ENCODE results near the gene GATB.

The GATB gene

GRCh38 chr4:151745481-151746231 is 15.2 kb downstream of the GATB start:
- DNase-seq (ENCODE audit: low spot score) = no peak
- no peak overlapping the region for H3K4me3 ChIP-seq (ENCODE audit: low read length in 2 of 2)
- no peak overlapping the region for H2BK120ac ChIP-seq (ENCODE audit: low read depth, low read length)
- no peak overlapping the region for H3K4me2 ChIP-seq (ENCODE audit: insufficient read depth, low read length, poor library complexity, severe bottlenecking)
- peaks cover 0 to 6% of the 10 kb centered on the region in 2 donors for H3K4me1 ChIP-seq (ENCODE audit: control insufficient read depth in 2 of 2, insufficient read depth in 1 of 2, low read depth in 1 of 2, low read length in 2 of 2)
- no peaks in the 10 kb centered on the region for H3K27me3 ChIP-seq (ENCODE audit: control insufficient read depth in 3 of 3, insufficient read depth in 3 of 3, low read depth in 1 of 3, low read length in 3 of 3)
- H2BK5ac ChIP-seq (ENCODE audit: low read length) = no peak overlapping the region
- H2AK5ac ChIP-seq (ENCODE audit: low read depth, low read length) = no peak overlapping the region
- H3K27ac ChIP-seq (replicated peaks; ENCODE audit: low read length) = no peak overlapping the region
- no peak overlapping the region for H2BK12ac ChIP-seq (ENCODE audit: low read length)
- no peak overlapping the region for H4K8ac ChIP-seq (ENCODE audit: low read depth, low read length)
- no peak overlapping the region for H2AFZ ChIP-seq (ENCODE audit: low read length)
- no peak overlapping the region for H3K18ac ChIP-seq (ENCODE audit: low read length)
- H3K14ac ChIP-seq (ENCODE audit: low read length) = no peak overlapping the region
- no peak overlapping the region for H3K9ac ChIP-seq (ENCODE audit: low read depth, low read length, poor library complexity)
- H3K79me1 ChIP-seq (ENCODE audit: low read depth, low read length) = no peaks in the 10 kb centered on the region
- H3K36me3 ChIP-seq (replicated peaks in 1 of 2; ENCODE audit: control insufficient read depth in 2 of 2, insufficient read depth in 2 of 2, low read length in 2 of 2) = no peaks in the 10 kb centered on the region
- H3K23ac ChIP-seq (ENCODE audit: low read depth, low read length, poor library complexity) = no peak overlapping the region
- no peak overlapping the region for H4K91ac ChIP-seq (ENCODE audit: low read depth, low read length, poor library complexity)
- no peak overlapping the region for H3K4ac ChIP-seq (ENCODE audit: low read length)
- no CpG with 5 or more reads among the region's 5 CpGs for WGBS, 2 donors (ENCODE audit: extremely low coverage in 2 of 2, insufficient read length in 2 of 2, insufficient replicate concordance in 1 of 2)
- H3K9me3 ChIP-seq (replicated peaks in 1 of 2; ENCODE audit: control insufficient read depth in 2 of 2, insufficient read depth in 1 of 2, low read depth in 1 of 2, low read length in 2 of 2) = no peaks in the 10 kb centered on the region
- H2BK15ac ChIP-seq (ENCODE audit: low read length) = no peak overlapping the region

- H3K27ac ChIP-seq (replicated peaks; ENCODE audit: low read length) = no peak overlapping the region
- no peaks in the 10 kb centered on the region for H3K9me3 ChIP-seq (replicated peaks in 1 of 2; ENCODE audit: control insufficient read depth in 2 of 2, insufficient read depth in 1 of 2, low read depth in 1 of 2, low read length in 2 of 2)
- H3K36me3 ChIP-seq (replicated peaks in 1 of 2; ENCODE audit: control insufficient read depth in 2 of 2, insufficient read depth in 2 of 2, low read length in 2 of 2) = no peaks in the 10 kb centered on the region
- no peak overlapping the region for H2AK5ac ChIP-seq (ENCODE audit: low read depth, low read length)
- H3K79me1 ChIP-seq (ENCODE audit: low read depth, low read length) = no peaks in the 10 kb centered on the region
- no peak overlapping the region for H3K18ac ChIP-seq (ENCODE audit: low read length)
- DNase-seq (ENCODE audit: low spot score) = no peak
- H3K14ac ChIP-seq (ENCODE audit: low read length) = no peak overlapping the region
- no peaks in the 10 kb centered on the region for H3K27me3 ChIP-seq (ENCODE audit: control insufficient read depth in 3 of 3, insufficient read depth in 3 of 3, low read depth in 1 of 3, low read length in 3 of 3)
- H3K4ac ChIP-seq (ENCODE audit: low read length) = no peak overlapping the region
- H4K8ac ChIP-seq (ENCODE audit: low read depth, low read length) = no peak overlapping the region
- WGBS, 2 donors (ENCODE audit: extremely low coverage in 2 of 2, insufficient read length in 2 of 2, insufficient replicate concordance in 1 of 2) = no CpG with 5 or more reads among the region's 1 CpG
- H2BK120ac ChIP-seq (ENCODE audit: low read depth, low read length) = no peak overlapping the region
- no peak overlapping the region for H2BK5ac ChIP-seq (ENCODE audit: low read length)
- H3K4me2 ChIP-seq (ENCODE audit: insufficient read depth, low read length, poor library complexity, severe bottlenecking) = no peak overlapping the region
- peaks cover 0 to 6% of the 10 kb centered on the region in 2 donors for H3K4me1 ChIP-seq (ENCODE audit: control insufficient read depth in 2 of 2, insufficient read depth in 1 of 2, low read depth in 1 of 2, low read length in 2 of 2)
- H3K23ac ChIP-seq (ENCODE audit: low read depth, low read length, poor library complexity) = no peak overlapping the region
- H2AFZ ChIP-seq (ENCODE audit: low read length) = no peak overlapping the region
- no peak overlapping the region for H4K91ac ChIP-seq (ENCODE audit: low read depth, low read length, poor library complexity)
- H2BK15ac ChIP-seq (ENCODE audit: low read length) = no peak overlapping the region
- H3K4me3 ChIP-seq (ENCODE audit: low read length in 2 of 2) = no peak overlapping the region
- H3K9ac ChIP-seq (ENCODE audit: low read depth, low read length, poor library complexity) = no peak overlapping the region
- no peak overlapping the region for H2BK12ac ChIP-seq (ENCODE audit: low read length)
These were observed 16.2 kb downstream of the GATB start for GRCh38 chr4:151744614-151745013.

GRCh38 chr4:151743894-151744293 is 16.9 kb downstream of the GATB start:
- Histone ChIP-seq H3K9ac (ENCODE audit: low read depth, low read length, poor library complexity) (no peak overlapping the region), H2BK12ac (ENCODE audit: low read length) (no peak overlapping the region), H2AK5ac (ENCODE audit: low read depth, low read length) (no peak overlapping the region), H4K8ac (ENCODE audit: low read depth, low read length) (no peak overlapping the region), H2BK5ac (ENCODE audit: low read length) (no peak overlapping the region), H3K23ac (ENCODE audit: low read depth, low read length, poor library complexity) (no peak overlapping the region), H3K27me3 (ENCODE audit: control insufficient read depth in 3 of 3, insufficient read depth in 3 of 3, low read depth in 1 of 3, low read length in 3 of 3) (no peaks in the 10 kb centered on the region), H3K36me3 (replicated peaks in 1 of 2; ENCODE audit: control insufficient read depth in 2 of 2, insufficient read depth in 2 of 2, low read length in 2 of 2) (no peaks in the 10 kb centered on the region), H3K4me3 (ENCODE audit: low read length in 2 of 2) (no peak overlapping the region), H2AFZ (ENCODE audit: low read length) (no peak overlapping the region), H3K4me1 (ENCODE audit: control insufficient read depth in 2 of 2, insufficient read depth in 1 of 2, low read depth in 1 of 2, low read length in 2 of 2) (peaks cover 0 to 6% of the 10 kb centered on the region in 2 donors), H3K4me2 (ENCODE audit: insufficient read depth, low read length, poor library complexity, severe bottlenecking) (no peak overlapping the region), H3K14ac (ENCODE audit: low read length) (no peak overlapping the region), H3K4ac (ENCODE audit: low read length) (no peak overlapping the region), H3K79me1 (ENCODE audit: low read depth, low read length) (no peaks in the 10 kb centered on the region), H3K9me3 (replicated peaks in 1 of 2; ENCODE audit: control insufficient read depth in 2 of 2, insufficient read depth in 1 of 2, low read depth in 1 of 2, low read length in 2 of 2) (no peaks in the 10 kb centered on the region), H4K91ac (ENCODE audit: low read depth, low read length, poor library complexity) (no peak overlapping the region), H2BK15ac (ENCODE audit: low read length) (no peak overlapping the region), H3K27ac (replicated peaks; ENCODE audit: low read length) (no peak overlapping the region), H3K18ac (ENCODE audit: low read length) (no peak overlapping the region), H2BK120ac (ENCODE audit: low read depth, low read length) (no peak overlapping the region)
- DNase-seq (ENCODE audit: low spot score) = no peak
- no CpG with 5 or more reads among the region's 4 CpGs for WGBS, 2 donors (ENCODE audit: extremely low coverage in 2 of 2, insufficient read length in 2 of 2, insufficient replicate concordance in 1 of 2)

- Histone ChIP-seq H3K4ac (ENCODE audit: low read length) (no peak overlapping the region), H3K27ac (replicated peaks; ENCODE audit: low read length) (no peak overlapping the region), H3K9me3 (replicated peaks in 1 of 2; ENCODE audit: control insufficient read depth in 2 of 2, insufficient read depth in 1 of 2, low read depth in 1 of 2, low read length in 2 of 2) (no peaks in the 10 kb centered on the region), H4K91ac (ENCODE audit: low read depth, low read length, poor library complexity) (no peak overlapping the region), H2BK15ac (ENCODE audit: low read length) (no peak overlapping the region), H3K18ac (ENCODE audit: low read length) (no peak overlapping the region), H4K8ac (ENCODE audit: low read depth, low read length) (no peak overlapping the region), H2AFZ (ENCODE audit: low read length) (no peak overlapping the region), H3K9ac (ENCODE audit: low read depth, low read length, poor library complexity) (no peak overlapping the region), H3K36me3 (replicated peaks in 1 of 2; ENCODE audit: control insufficient read depth in 2 of 2, insufficient read depth in 2 of 2, low read length in 2 of 2) (no peaks in the 10 kb centered on the region), H3K23ac (ENCODE audit: low read depth, low read length, poor library complexity) (no peak overlapping the region), H2BK12ac (ENCODE audit: low read length) (no peak overlapping the region), H3K79me1 (ENCODE audit: low read depth, low read length) (no peaks in the 10 kb centered on the region), H3K4me1 (ENCODE audit: control insufficient read depth in 2 of 2, insufficient read depth in 1 of 2, low read depth in 1 of 2, low read length in 2 of 2) (peaks cover 0 to 6% of the 10 kb centered on the region in 2 donors), H3K4me2 (ENCODE audit: insufficient read depth, low read length, poor library complexity, severe bottlenecking) (no peak overlapping the region), H3K14ac (ENCODE audit: low read length) (no peak overlapping the region), H2BK5ac (ENCODE audit: low read length) (no peak overlapping the region), H3K4me3 (ENCODE audit: low read length in 2 of 2) (no peak overlapping the region), H2BK120ac (ENCODE audit: low read depth, low read length) (no peak overlapping the region), H2AK5ac (ENCODE audit: low read depth, low read length) (no peak overlapping the region), H3K27me3 (ENCODE audit: control insufficient read depth in 3 of 3, insufficient read depth in 3 of 3, low read depth in 1 of 3, low read length in 3 of 3) (no peaks in the 10 kb centered on the region)
- DNase-seq (ENCODE audit: low spot score) = no peak
- no CpG with 5 or more reads among the region's 3 CpGs for WGBS, 2 donors (ENCODE audit: extremely low coverage in 2 of 2, insufficient read length in 2 of 2, insufficient replicate concordance in 1 of 2)
These were observed 17.5 kb downstream of the GATB start for GRCh38 chr4:151743128-151743854.

Data from neuronal stem cell (in vitro differentiated cells).